Stimulated activated naive CD8-positive, alpha-beta T cell treated with anti-CD3 and anti-CD28 coated beads, Interleukin-15, Interleukin-2, amounts not matched to agents 100 U/mL and 50 U/mL, for 24 hours (primary cell): Measurements from ENCODE around the gene ACHE.
"Not testable (repeated sequence)": the region's sequence is repeated elsewhere in the genome, so short reads cannot be mapped to it uniquely, and the experiment has no call there.

ENCODE experiments used
- ATAC-seq: fragments of 150-1000 bp; cut with Tn5 transposase; one replicate; pipeline ENCODE4 v1.10.0; 2021
- DNase-seq: peaks from one replicate; pipeline ENCODE4 v3.0.0; 2021

ACHE gene

GRCh38 chr7:100895701-100895955, at the start of gene ACHE:
Gene ACHE (minus strand): TSS chr7:100895888. CDS start chr7:100894232, 1,656 bp downstream.
- DNase-seq, result no peak
- ATAC-seq, result peak; percentile 33

GRCh38 chr7:100944138-100944537, 48.5 kb upstream of the ACHE start:
- ATAC-seq (no peak), DNase-seq (no peak)

GRCh38 chr7:100943693-100944092, 48.0 kb upstream of the ACHE start:
- ATAC-seq (no peak), DNase-seq (no peak)

GRCh38 chr7:100942045-100942774, 46.5 kb upstream of the ACHE start:
- no peak for DNase-seq
- ATAC-seq, result no peak

GRCh38 chr7:100936167-100936566, 40.5 kb upstream of the ACHE start:
- not testable (repeated sequence) for ATAC-seq, DNase-seq

GRCh38 chr7:100935381-100935780, 39.7 kb upstream of the ACHE start:
- DNase-seq, ATAC-seq: not testable (repeated sequence)

- ATAC-seq (no peak), DNase-seq (no peak)
Measured at GRCh38 chr7:100933734-100934133, 38.0 kb upstream of the ACHE start.

GRCh38 chr7:100929808-100930174, 34.1 kb upstream of the ACHE start:
- no peak for ATAC-seq
- no peak for DNase-seq

GRCh38 chr7:100923616-100924015, 27.9 kb upstream of the ACHE start:
- not testable (repeated sequence) for DNase-seq, ATAC-seq

GRCh38 chr7:100921039-100921438, 25.4 kb upstream of the ACHE start:
- DNase-seq (no peak), ATAC-seq (no peak)

- ATAC-seq, DNase-seq: not testable (repeated sequence)
Measured at GRCh38 chr7:100919779-100920437, 24.2 kb upstream of the ACHE start.

- not testable (repeated sequence) for ATAC-seq
Measured at GRCh38 chr7:100919335-100919734, 23.6 kb upstream of the ACHE start.

GRCh38 chr7:100914879-100915447, 19.3 kb upstream of the ACHE start:
- peak; percentile 72 for ATAC-seq
- DNase-seq, result no peak

More at GRCh38 chr7:100919335-100919734, 23.6 kb upstream of the ACHE start:
- DNase-seq, result not testable (repeated sequence)

GRCh38 chr7:100914208-100914878, 18.7 kb upstream of the ACHE start:
- DNase-seq (no peak), ATAC-seq (no peak)

GRCh38 chr7:100911484-100911883, 15.8 kb upstream of the ACHE start:
- ATAC-seq, result no peak
- no peak for DNase-seq

GRCh38 chr7:100910443-100910842, 14.8 kb upstream of the ACHE start:
- not testable (repeated sequence) for ATAC-seq, DNase-seq

- no peak for ATAC-seq
- DNase-seq, result no peak
Measured at GRCh38 chr7:100908512-100908911, 12.8 kb upstream of the ACHE start.

- no peak for DNase-seq
- ATAC-seq, result no peak
Measured at GRCh38 chr7:100902638-100903037, 7.0 kb upstream of the ACHE start.

- no peak for DNase-seq
- ATAC-seq, result no peak
Measured at GRCh38 chr7:100901921-100902332, 6.2 kb upstream of the ACHE start.

- DNase-seq, result no peak
- ATAC-seq, result no peak
Measured at GRCh38 chr7:100900978-100901377, 5.3 kb upstream of the ACHE start.

GRCh38 chr7:100899432-100899831, 3.7 kb upstream of the ACHE start:
- ATAC-seq, result no peak

GRCh38 chr7:100897772-100898454, 2.2 kb upstream of the ACHE start:
- ATAC-seq (no peak), DNase-seq (no peak)

More at GRCh38 chr7:100899432-100899831, 3.7 kb upstream of the ACHE start:
- DNase-seq, result no peak
